ENCODE data around the gene CCSER2.

GRCh38 chr10:84340187-84340586, 11.8 kb downstream of the CCSER2 start:
- no peak for TF ChIP-seq POLR2A (IDR thresholded peaks at IDR 0.05)
- no peak for TF ChIP-seq CTCF (IDR thresholded peaks at IDR 0.05)

Measured in adrenal gland (tissue), 5 donors.